Measurements from ENCODE around the gene DPP3. TPM values are rescaled to one million over a fixed set of nuclear protein-coding genes. Genes with fewer than 3 reads are reported as not detected.

The DPP3 gene
- total and polyA plus RNA-seq, 2 of the 4 experiments (the other 2 are of a cell fraction) = 51.8 to 66.3 TPM

GRCh38 chr11:66546368-66546965 is 66.2 kb downstream of the DPP3 start, which contains the start of gene ACTN3:
Gene ACTN3, plus strand, starts transcription at chr11:66546903. Its CDS starts 35 bp downstream, at chr11:66546938.
- CTCF ChIA-PET = interaction anchor here (0.5 to 1.3 kb wide), 2 partner anchors 12 to 132 kb away, joined by 3 to 7 read pairs; partner anchors contain the start of gene RBM4B
- dilution Hi-C loops (cut with HindIII; ENCODE audit: low sequenced_read_pairs, unreplicated experiment) = no loop called here

More at GRCh38 chr11:66546368-66546965, 66.2 kb downstream of the DPP3 start, which contains the start of gene ACTN3:
- Histone ChIP-seq H3K79me1 (ENCODE audit: low read depth in 1 of 2, low read length in 2 of 2) (peaks cover 3 to 19% of the 10 kb centered on the region in 2 experiments; a peak in 2 of 4 replicates), H3K4ac (ENCODE audit: low read depth, low read length) (peak within 1 kb of the TSS; percentile 62; the same call in 1 of the 2 replicates), H2BK5ac (ENCODE audit: low read depth, low read length, poor library complexity, severe bottlenecking) (no peak within 1 kb of the TSS), H3K9me1 (ENCODE audit: insufficient read depth, low read length) (peaks cover 5% of the 10 kb centered on the region; the same call in 1 of the 2 replicates), H3K4me1 (ENCODE audit: control insufficient read depth, insufficient read depth, low read length) (peaks cover 6% of the 10 kb centered on the region), H2BK120ac (ENCODE audit: low read depth, low read length) (no peak within 1 kb of the TSS), H3K9me3 (ENCODE audit: control insufficient read depth, insufficient read depth, low read length) (no peaks in the 10 kb centered on the region), H4K5ac (ENCODE audit: low read depth, low read length) (peak within 1 kb of the TSS; percentile 8; the same call in 1 of the 2 replicates), H3K4me2 (ENCODE audit: low read depth, low read length) (peak within 1 kb of the TSS; percentile 86), H2AK9ac (replicated peaks; ENCODE audit: low read depth, low read length, poor library complexity) (peak within 1 kb of the TSS; percentile 93), H2AK5ac (ENCODE audit: low read depth, low read length) (no peak within 1 kb of the TSS), H4K8ac (ENCODE audit: low read depth in 2 of 2, low read length in 2 of 2) (peak within 1 kb of the TSS; percentile 72 to 84; a peak in 3 of 4 replicates), H3K18ac (ENCODE audit: low read depth, low read length) (peak within 1 kb of the TSS; percentile 3; the same call in 1 of the 2 replicates), H2BK20ac (ENCODE audit: low read depth, low read length) (no peak within 1 kb of the TSS), H3K36me3 (ENCODE audit: control insufficient read depth, insufficient read depth, low read length) (peaks cover 11% of the 10 kb centered on the region; the same call in 1 of the 2 replicates), H4K20me1 (ENCODE audit: insufficient read depth, low read length) (peaks cover 4% of the 10 kb centered on the region; the same call in 1 of the 2 replicates), H3K14ac (replicated peaks; ENCODE audit: low read depth, low read length) (no peak within 1 kb of the TSS; the same call in 1 of the 2 replicates), H2BK15ac (ENCODE audit: low read depth, low read length) (no peak within 1 kb of the TSS), H2AFZ (replicated peaks; ENCODE audit: low read length, poor library complexity) (peak within 1 kb of the TSS; percentile 97), H3K23ac (ENCODE audit: low read depth, low read length) (no peak within 1 kb of the TSS), H3K9ac (ENCODE audit: low read depth, low read length) (peak within 1 kb of the TSS; percentile 35), H3K27me3 (ENCODE audit: control insufficient read depth, insufficient read depth, low read length) (peaks cover 25% of the 10 kb centered on the region), H3K27ac (ENCODE audit: insufficient read depth, low read length) (no peak within 1 kb of the TSS; the same call in 1 of the 2 replicates), H3K4me3 (ENCODE audit: insufficient read depth, low read depth, low read length) (peak within 1 kb of the TSS; percentile 75), H4K91ac (ENCODE audit: insufficient read depth, low read depth, low read length) (peak within 1 kb of the TSS; percentile 32; the same call in 1 of the 2 replicates), H3K56ac (ENCODE audit: extremely low read depth, insufficient read depth, low read length) (no peak within 1 kb of the TSS)
- in situ Hi-C loops (cut with MboI; ENCODE audit: low sequenced_read_pairs) = no loop called here
- DNase-seq (no peak), ATAC-seq (ENCODE audit: low read depth) (peak; percentile 2)
- WGBS, 2 experiments (ENCODE audit: extremely low coverage in 2 of 2, insufficient read length in 1 of 2) = 1% methylated on average over 14 of the region's 37 CpGs; no CpG with 5 or more reads in 1 of the 2 experiments
- BruUV-seq (replicated peaks) = no TSS peak
- no peak for TF ChIP-seq RAD21 (IDR thresholded peaks at IDR 0.05; ENCODE audit: low read length)
- peak; percentile 67 for TF ChIP-seq RCOR1 (IDR thresholded peaks at IDR 0.05; ENCODE audit: insufficient replicate concordance, low read length)
- TF ChIP-seq BHLHE40 (IDR thresholded peaks at IDR 0.05; ENCODE audit: low read depth, low read length) = no peak
- POLR2A ChIA-PET (ENCODE audit: unreplicated experiment) = interaction anchor here (0.5 kb wide), 1 partner anchor 80 kb away, joined by 3 read pairs; no protein-coding TSS in a partner anchor
- intact Hi-C loops (cut with micrococcal nuclease) = loop anchor here (1.0 to 2.0 kb wide), 2 partner anchors 92 to 131 kb away; partner anchors contain the start of genes RBM4 and RBM4B

All from IMR-90 (cell line).